ENCODE measurements around the gene JAZF1. TPM values are rescaled to one million over a fixed set of nuclear protein-coding genes. Genes with fewer than 3 reads are reported as not detected.

Gene JAZF1
- total and polyA plus RNA-seq, 12 donors, result 6.9 to 42.3 (median 30.0) TPM

- Histone ChIP-seq H3K27ac (peak overlapping the region; percentile 85 to 93 (median 89)), H3K9me3 (no peaks in the 10 kb centered on the region), H3K4me1 (peaks cover 0 to 68% (median 44%) of the 10 kb centered on the region in 9 donors), H3K27me3 (no peaks in the 10 kb centered on the region), H3K36me3 (no peaks in the 10 kb centered on the region), H3K4me3 (peak overlapping the region; percentile 38 to 81 (median 71))
- ATAC-seq (peak; percentile 56 to 83 (median 75)), DNase-seq (peak; percentile 79 to 83)
- 1 to 2% methylated on average over 57 to 93 of the region's 96 CpGs for WGBS, 2 donors
- no peak for TF ChIP-seq CTCF (IDR thresholded peaks at IDR 0.05)
- intact Hi-C loops (cut with DNase I), result loop anchor here in 7 of 10 donors (5.0 to 10.0 kb wide), 5 partner anchors 72 to 95 kb away; no protein-coding TSS in a partner anchor
Measured at GRCh38 chr7:28179120-28180030, 1.2 kb downstream of the JAZF1 start.

- peak overlapping the region in 9 of 10 donors; percentile 60 to 81 (median 71) for H3K4me3 ChIP-seq
- WGBS, 2 donors, result 59 to 62% methylated on average over 5 of the region's 5 CpGs
- no peaks in the 10 kb centered on the region for H3K9me3 ChIP-seq
- no peaks in the 10 kb centered on the region for H3K36me3 ChIP-seq
- TF ChIP-seq CTCF (IDR thresholded peaks at IDR 0.05), result no peak
- intact Hi-C loops (cut with DNase I), result loop anchor here in 7 of 10 donors (5.0 to 10.0 kb wide), 4 partner anchors 71 to 94 kb away; no protein-coding TSS in a partner anchor
- H3K27me3 ChIP-seq, result no peaks in the 10 kb centered on the region
- no peak for DNase-seq
- peak overlapping the region; percentile 85 to 93 (median 89) for H3K27ac ChIP-seq
- peaks cover 0 to 73% (median 45%) of the 10 kb centered on the region in 9 donors for H3K4me1 ChIP-seq
- no peak for ATAC-seq
Measured at GRCh38 chr7:28178599-28178998, 2.0 kb downstream of the JAZF1 start.

GRCh38 chr7:28177836-28178235, 2.8 kb downstream of the JAZF1 start:
- DNase-seq (no peak), ATAC-seq (no peak)
- Histone ChIP-seq H3K9me3 (no peaks in the 10 kb centered on the region), H3K4me3 (peak overlapping the region in 1 of 10 donors; percentile 71), H3K36me3 (no peaks in the 10 kb centered on the region), H3K27ac (peak overlapping the region in 7 of 10 donors; percentile 85 to 93 (median 90)), H3K27me3 (no peaks in the 10 kb centered on the region), H3K4me1 (peaks cover 0 to 79% (median 51%) of the 10 kb centered on the region in 9 donors)
- WGBS, 2 donors, result 59% methylated on average over 1 of the region's 1 CpG
- intact Hi-C loops (cut with DNase I), result loop anchor here in 7 of 10 donors (5.0 to 10.0 kb wide), 4 partner anchors 71 to 94 kb away; no protein-coding TSS in a partner anchor
- TF ChIP-seq CTCF (IDR thresholded peaks at IDR 0.05), result no peak

- peak overlapping the region in 9 of 10 donors; percentile 14 to 93 (median 88) for H3K27ac ChIP-seq
- no peak for ATAC-seq
- intact Hi-C loops (cut with DNase I), result loop anchor here in 7 of 10 donors (5.0 to 10.0 kb wide), 4 partner anchors 69 to 96 kb away; no protein-coding TSS in a partner anchor
- H3K36me3 ChIP-seq, result no peaks in the 10 kb centered on the region
- WGBS, 2 donors, result 22 to 55% methylated on average over 2 of the region's 2 CpGs
- TF ChIP-seq CTCF (IDR thresholded peaks at IDR 0.05), result no peak
- H3K4me3 ChIP-seq, result no peak overlapping the region
- peaks cover 0 to 79% (median 48%) of the 10 kb centered on the region in 9 donors for H3K4me1 ChIP-seq
- no peak for DNase-seq
- H3K9me3 ChIP-seq, result no peaks in the 10 kb centered on the region
- no peaks in the 10 kb centered on the region for H3K27me3 ChIP-seq
Measured at GRCh38 chr7:28176645-28177044, 4.0 kb downstream of the JAZF1 start.
